ENCODE measurements around the gene SKOR1. TPM values are rescaled to one million over a fixed set of nuclear protein-coding genes. Genes with fewer than 3 reads are reported as not detected.
A peak's percentile ranks its signal among the peaks of the same experiment; 100 is the strongest.

Gene SKOR1
- total RNA-seq, 1 experiment from 2014 or later: 0.22 TPM

DNA sequence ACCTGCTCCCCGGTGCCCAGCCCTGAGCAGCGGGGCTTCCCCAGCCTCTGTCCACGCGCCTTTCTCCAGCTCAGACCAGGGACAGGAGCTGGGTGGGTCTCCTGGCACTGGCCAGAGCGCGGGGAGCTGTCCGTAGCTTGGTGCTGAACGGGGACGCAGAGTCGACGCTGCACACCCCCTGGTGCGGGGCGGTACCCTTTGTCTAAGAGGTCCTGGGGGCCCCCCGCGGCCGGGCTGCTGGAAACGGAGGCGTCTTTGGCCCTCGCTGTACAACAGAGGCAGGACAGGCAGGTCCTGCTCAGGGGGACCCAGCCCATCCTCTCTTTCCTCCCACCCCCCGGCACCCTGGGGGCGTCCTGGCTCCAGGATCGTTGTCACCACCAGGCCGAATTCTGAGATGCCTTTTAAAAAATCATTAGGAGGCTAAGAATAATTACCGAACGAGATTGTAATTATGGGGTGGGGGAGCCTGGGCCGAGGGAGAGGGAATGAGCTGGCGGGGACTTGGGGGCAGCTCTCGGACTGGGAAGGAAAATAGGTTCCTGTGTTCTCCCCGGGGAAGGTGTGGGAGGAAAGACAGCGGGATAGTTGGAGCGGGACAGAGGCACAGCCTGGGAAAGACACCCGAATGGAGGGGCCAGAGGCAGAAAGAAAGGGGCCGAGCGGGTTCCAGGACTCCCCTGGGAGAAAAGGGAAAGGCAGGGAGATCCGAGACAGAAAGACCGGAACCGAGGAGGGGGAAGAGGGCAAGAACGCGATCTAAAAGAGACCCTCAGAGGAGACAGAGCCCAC lies 4.1 kb upstream of the SKOR1 start (continued):
- TF ChIP-seq FOXK1 (CRISPR knock-in tag; IDR thresholded peaks at IDR 0.05): 0 out of 2 replicates have a peak, but pooled peaks have one; percentile 49
- TF ChIP-seq ARID4B (CRISPR knock-in tag; IDR thresholded peaks at IDR 0.05; ENCODE audit: borderline replicate concordance): peak; percentile 83; the same call in 1 of the 2 replicates
- TF ChIP-seq MLX (CRISPR knock-in tag; IDR thresholded peaks at IDR 0.05): no peak
- no peak for TF ChIP-seq ZBTB21 (CRISPR knock-in tag; IDR thresholded peaks at IDR 0.05; ENCODE audit: borderline replicate concordance)
- no peak for TF ChIP-seq OVOL2 (CRISPR knock-in tag; IDR thresholded peaks at IDR 0.05; ENCODE audit: borderline replicate concordance)
- TF ChIP-seq, protein P1, sequence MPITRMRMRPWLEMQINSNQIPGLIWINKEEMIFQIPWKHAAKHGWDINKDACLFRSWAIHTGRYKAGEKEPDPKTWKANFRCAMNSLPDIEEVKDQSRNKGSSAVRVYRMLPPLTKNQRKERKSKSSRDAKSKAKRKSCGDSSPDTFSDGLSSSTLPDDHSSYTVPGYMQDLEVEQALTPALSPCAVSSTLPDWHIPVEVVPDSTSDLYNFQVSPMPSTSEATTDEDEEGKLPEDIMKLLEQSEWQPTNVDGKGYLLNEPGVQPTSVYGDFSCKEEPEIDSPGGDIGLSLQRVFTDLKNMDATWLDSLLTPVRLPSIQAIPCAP (CRISPR knock-in tag; IDR thresholded peaks at IDR 0.05): peak; percentile 34; the same call in 1 of the 2 replicates
- no peak for TF ChIP-seq E2F5 (CRISPR knock-in tag; IDR thresholded peaks at IDR 0.05)
- no peak for TF ChIP-seq TP53 (CRISPR knock-in tag; IDR thresholded peaks at IDR 0.05)
- no peak for TF ChIP-seq ESRRA (CRISPR knock-in tag; IDR thresholded peaks at IDR 0.05; ENCODE audit: borderline replicate concordance)
- no peak for TF ChIP-seq RORB (CRISPR knock-in tag; IDR thresholded peaks at IDR 0.05)
- TF ChIP-seq, protein P2, sequence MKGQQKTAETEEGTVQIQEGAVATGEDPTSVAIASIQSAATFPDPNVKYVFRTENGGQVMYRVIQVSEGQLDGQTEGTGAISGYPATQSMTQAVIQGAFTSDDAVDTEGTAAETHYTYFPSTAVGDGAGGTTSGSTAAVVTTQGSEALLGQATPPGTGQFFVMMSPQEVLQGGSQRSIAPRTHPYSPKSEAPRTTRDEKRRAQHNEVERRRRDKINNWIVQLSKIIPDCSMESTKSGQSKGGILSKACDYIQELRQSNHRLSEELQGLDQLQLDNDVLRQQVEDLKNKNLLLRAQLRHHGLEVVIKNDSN (CRISPR knock-in tag; IDR thresholded peaks at IDR 0.05): peak; percentile 71
- no peak for TF ChIP-seq MYBL2 (CRISPR knock-in tag; IDR thresholded peaks at IDR 0.05)
- TF ChIP-seq ZNF232 (CRISPR knock-in tag; IDR thresholded peaks at IDR 0.05): no peak
- TF ChIP-seq, protein P3, sequence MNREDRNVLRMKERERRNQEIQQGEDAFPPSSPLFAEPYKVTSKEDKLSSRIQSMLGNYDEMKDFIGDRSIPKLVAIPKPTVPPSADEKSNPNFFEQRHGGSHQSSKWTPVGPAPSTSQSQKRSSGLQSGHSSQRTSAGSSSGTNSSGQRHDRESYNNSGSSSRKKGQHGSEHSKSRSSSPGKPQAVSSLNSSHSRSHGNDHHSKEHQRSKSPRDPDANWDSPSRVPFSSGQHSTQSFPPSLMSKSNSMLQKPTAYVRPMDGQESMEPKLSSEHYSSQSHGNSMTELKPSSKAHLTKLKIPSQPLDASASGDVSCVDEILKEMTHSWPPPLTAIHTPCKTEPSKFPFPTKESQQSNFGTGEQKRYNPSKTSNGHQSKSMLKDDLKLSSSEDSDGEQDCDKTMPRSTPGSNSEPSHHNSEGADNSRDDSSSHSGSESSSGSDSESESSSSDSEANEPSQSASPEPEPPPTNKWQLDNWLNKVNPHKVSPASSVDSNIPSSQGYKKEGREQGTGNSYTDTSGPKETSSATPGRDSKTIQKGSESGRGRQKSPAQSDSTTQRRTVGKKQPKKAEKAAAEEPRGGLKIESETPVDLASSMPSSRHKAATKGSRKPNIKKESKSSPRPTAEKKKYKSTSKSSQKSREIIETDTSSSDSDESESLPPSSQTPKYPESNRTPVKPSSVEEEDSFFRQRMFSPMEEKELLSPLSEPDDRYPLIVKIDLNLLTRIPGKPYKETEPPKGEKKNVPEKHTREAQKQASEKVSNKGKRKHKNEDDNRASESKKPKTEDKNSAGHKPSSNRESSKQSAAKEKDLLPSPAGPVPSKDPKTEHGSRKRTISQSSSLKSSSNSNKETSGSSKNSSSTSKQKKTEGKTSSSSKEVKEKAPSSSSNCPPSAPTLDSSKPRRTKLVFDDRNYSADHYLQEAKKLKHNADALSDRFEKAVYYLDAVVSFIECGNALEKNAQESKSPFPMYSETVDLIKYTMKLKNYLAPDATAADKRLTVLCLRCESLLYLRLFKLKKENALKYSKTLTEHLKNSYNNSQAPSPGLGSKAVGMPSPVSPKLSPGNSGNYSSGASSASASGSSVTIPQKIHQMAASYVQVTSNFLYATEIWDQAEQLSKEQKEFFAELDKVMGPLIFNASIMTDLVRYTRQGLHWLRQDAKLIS (CRISPR knock-in tag; IDR thresholded peaks at IDR 0.05; ENCODE audit: borderline replicate concordance): no peak
- TF ChIP-seq, protein P4, sequence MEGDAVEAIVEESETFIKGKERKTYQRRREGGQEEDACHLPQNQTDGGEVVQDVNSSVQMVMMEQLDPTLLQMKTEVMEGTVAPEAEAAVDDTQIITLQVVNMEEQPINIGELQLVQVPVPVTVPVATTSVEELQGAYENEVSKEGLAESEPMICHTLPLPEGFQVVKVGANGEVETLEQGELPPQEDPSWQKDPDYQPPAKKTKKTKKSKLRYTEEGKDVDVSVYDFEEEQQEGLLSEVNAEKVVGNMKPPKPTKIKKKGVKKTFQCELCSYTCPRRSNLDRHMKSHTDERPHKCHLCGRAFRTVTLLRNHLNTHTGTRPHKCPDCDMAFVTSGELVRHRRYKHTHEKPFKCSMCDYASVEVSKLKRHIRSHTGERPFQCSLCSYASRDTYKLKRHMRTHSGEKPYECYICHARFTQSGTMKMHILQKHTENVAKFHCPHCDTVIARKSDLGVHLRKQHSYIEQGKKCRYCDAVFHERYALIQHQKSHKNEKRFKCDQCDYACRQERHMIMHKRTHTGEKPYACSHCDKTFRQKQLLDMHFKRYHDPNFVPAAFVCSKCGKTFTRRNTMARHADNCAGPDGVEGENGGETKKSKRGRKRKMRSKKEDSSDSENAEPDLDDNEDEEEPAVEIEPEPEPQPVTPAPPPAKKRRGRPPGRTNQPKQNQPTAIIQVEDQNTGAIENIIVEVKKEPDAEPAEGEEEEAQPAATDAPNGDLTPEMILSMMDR (IDR thresholded peaks at IDR 0.05): no peak
- TF ChIP-seq, protein P5, sequence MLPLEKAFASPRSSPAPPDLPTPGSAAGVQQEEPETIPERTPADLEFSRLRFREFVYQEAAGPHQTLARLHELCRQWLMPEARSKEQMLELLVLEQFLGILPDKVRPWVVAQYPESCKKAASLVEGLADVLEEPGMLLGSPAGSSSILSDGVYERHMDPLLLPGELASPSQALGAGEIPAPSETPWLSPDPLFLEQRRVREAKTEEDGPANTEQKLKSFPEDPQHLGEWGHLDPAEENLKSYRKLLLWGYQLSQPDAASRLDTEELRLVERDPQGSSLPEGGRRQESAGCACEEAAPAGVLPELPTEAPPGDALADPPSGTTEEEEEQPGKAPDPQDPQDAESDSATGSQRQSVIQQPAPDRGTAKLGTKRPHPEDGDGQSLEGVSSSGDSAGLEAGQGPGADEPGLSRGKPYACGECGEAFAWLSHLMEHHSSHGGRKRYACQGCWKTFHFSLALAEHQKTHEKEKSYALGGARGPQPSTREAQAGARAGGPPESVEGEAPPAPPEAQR (CRISPR knock-in tag; IDR thresholded peaks at IDR 0.05): no peak
- TF ChIP-seq GABPB1 (CRISPR knock-in tag; IDR thresholded peaks at IDR 0.05): no peak
- TF ChIP-seq ETV6 (CRISPR knock-in tag; IDR thresholded peaks at IDR 0.05): no peak
- TF ChIP-seq STAT6 (CRISPR knock-in tag; conservative IDR thresholded peaks at IDR 0.05; ENCODE audit: low read depth): no peak
- TF ChIP-seq, protein P6, sequence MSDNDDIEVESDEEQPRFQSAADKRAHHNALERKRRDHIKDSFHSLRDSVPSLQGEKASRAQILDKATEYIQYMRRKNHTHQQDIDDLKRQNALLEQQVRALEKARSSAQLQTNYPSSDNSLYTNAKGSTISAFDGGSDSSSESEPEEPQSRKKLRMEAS (CRISPR knock-in tag; IDR thresholded peaks at IDR 0.05): peak; percentile 31; the same call in 1 of the 2 replicates

All from WTC11 (cell line).